GM12892 (cell line): ENCODE results near the gene ROBO3.

Experiments
- POLR2A ChIP-seq: IDR thresholded peaks from 2 replicates; pipeline ENCODE4 v1.6.1; 2011; ENCODE audit warnings: low read depth, low read length, control low read depth
- POLR2AphosphoS5 ChIP-seq: IDR thresholded peaks from 2 replicates; pipeline ENCODE4 v1.6.1; 2011; ENCODE audit warnings: low read depth, low read length, control low read depth
- TAF1 ChIP-seq: IDR thresholded peaks from 2 replicates; pipeline ENCODE4 v1.6.1; 2011; ENCODE audit warnings: low read depth, mild to moderate bottlenecking, control low read depth, low read length, borderline replicate concordance

DNA sequence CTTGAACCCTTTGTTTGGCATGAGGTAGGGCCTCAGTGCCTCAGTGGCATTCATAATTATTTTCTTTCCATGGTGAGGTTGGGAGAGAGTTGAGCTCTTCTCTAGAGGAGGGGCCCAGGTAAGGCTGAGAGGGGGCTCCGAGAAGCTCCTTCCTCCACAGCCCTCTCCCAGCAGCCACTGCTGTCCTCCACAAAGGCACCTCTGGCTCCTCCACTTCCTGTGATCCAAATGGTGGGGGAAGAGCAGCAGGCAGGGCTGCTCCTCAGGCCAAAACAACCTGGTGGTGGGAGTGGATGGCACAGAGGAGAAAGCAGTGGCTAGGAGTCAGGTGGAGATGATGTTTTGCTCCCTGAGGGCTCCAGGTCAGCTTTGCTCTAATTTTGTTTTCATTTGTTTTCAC is 19.1 kb downstream of the ROBO3 start:
- TF ChIP-seq POLR2A = no peak
- TF ChIP-seq POLR2AphosphoS5 = no peak
- TF ChIP-seq TAF1 = no peak
